Measurements from ENCODE around the gene STAC2.
A peak's percentile ranks its signal among the peaks of the same experiment; 100 is the strongest.

The STAC2 gene

DNA sequence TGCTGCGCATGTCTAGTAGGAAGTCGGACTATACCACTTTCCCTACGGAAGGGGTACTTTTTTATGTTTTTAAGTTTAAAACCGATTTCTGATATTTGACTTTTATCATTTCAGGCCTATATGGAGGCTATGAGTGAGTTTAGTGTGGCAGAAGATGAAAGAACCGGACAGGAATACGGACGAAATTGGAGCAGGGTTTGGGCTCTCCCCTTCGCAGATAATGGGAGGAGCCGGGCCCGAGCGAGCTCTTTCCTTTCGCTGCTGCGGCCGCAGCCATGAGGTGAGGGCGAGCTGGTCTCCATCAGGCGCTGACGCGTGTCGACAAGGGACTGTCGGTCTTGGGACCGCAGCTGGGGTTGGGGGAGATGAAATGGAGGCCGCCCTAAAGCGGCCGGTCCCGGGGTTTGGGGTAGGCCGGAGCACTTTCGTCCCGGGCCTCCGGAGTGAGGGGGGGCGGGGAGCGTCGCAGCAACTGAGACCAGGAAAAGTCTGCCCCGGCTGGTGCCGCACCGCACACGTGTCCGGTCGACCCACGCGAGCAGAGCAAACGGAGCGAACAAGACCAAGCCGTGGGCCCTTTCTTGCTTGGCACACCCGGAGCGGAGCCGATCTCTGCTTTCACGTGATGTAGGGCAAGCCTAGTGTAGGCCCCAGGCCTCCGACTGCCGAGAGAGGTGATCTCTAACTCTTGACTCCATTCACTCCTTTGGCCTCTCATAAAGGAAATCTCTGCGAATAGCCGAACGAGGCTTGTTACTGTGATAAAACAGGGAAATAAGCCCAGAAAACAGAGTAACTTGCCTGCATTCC lies 25.5 kb downstream of the STAC2 start, which contains the start of gene RPL19:
Gene RPL19, plus strand, starts transcription at position 214 of the 810 bp plus-strand sequence. Its CDS starts 62 bp downstream, at position 276.
- peak within 1 kb of the TSS; percentile 99 for H3K4me3 ChIP-seq (ENCODE audit: control insufficient read depth, low read depth, low read length)
- TF ChIP-seq, protein P1, sequence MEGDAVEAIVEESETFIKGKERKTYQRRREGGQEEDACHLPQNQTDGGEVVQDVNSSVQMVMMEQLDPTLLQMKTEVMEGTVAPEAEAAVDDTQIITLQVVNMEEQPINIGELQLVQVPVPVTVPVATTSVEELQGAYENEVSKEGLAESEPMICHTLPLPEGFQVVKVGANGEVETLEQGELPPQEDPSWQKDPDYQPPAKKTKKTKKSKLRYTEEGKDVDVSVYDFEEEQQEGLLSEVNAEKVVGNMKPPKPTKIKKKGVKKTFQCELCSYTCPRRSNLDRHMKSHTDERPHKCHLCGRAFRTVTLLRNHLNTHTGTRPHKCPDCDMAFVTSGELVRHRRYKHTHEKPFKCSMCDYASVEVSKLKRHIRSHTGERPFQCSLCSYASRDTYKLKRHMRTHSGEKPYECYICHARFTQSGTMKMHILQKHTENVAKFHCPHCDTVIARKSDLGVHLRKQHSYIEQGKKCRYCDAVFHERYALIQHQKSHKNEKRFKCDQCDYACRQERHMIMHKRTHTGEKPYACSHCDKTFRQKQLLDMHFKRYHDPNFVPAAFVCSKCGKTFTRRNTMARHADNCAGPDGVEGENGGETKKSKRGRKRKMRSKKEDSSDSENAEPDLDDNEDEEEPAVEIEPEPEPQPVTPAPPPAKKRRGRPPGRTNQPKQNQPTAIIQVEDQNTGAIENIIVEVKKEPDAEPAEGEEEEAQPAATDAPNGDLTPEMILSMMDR (conservative IDR thresholded peaks at IDR 0.05; ENCODE audit: control insufficient read depth, insufficient read depth, low read depth, low read length) = no peak
- peak; percentile 32 for DNase-seq (ENCODE audit: low read depth)

GRCh38 chr17:39199820-39200069 lies 26.0 kb downstream of the STAC2 start:
- TF ChIP-seq, protein P1 (conservative IDR thresholded peaks at IDR 0.05; ENCODE audit: control insufficient read depth, insufficient read depth, low read depth, low read length) = no peak
- peak; percentile 96 for DNase-seq (ENCODE audit: low read depth)
- peak overlapping the region; percentile 99 for H3K4me3 ChIP-seq (ENCODE audit: control insufficient read depth, low read depth, low read length)

GRCh38 chr17:39198186-39198566 lies 27.6 kb downstream of the STAC2 start:
- peak overlapping the region; percentile 73 for H3K4me3 ChIP-seq (ENCODE audit: control insufficient read depth, low read depth, low read length)
- no peak for DNase-seq (ENCODE audit: low read depth)
- TF ChIP-seq, protein P1 (conservative IDR thresholded peaks at IDR 0.05; ENCODE audit: control insufficient read depth, insufficient read depth, low read depth, low read length) = no peak

GRCh38 chr17:39197380-39198185 lies 28.2 kb downstream of the STAC2 start, which contains the start of gene CACNB1:
Gene CACNB1, minus strand, starts transcription at chr17:39197669. Its CDS starts 174 bp downstream, at chr17:39197495.
- peak; percentile 53 for DNase-seq (ENCODE audit: low read depth)
- H3K4me3 ChIP-seq (ENCODE audit: control insufficient read depth, low read depth, low read length) = peak within 1 kb of the TSS; percentile 73
- TF ChIP-seq, protein P1 (conservative IDR thresholded peaks at IDR 0.05; ENCODE audit: control insufficient read depth, insufficient read depth, low read depth, low read length) = no peak

- no peak for DNase-seq (ENCODE audit: low read depth)
- TF ChIP-seq, protein P1 (conservative IDR thresholded peaks at IDR 0.05; ENCODE audit: control insufficient read depth, insufficient read depth, low read depth, low read length) = no peak
- peak overlapping the region; percentile 73 for H3K4me3 ChIP-seq (ENCODE audit: control insufficient read depth, low read depth, low read length)
Observed at GRCh38 chr17:39196808-39197291, 28.9 kb downstream of the STAC2 start.

DNA sequence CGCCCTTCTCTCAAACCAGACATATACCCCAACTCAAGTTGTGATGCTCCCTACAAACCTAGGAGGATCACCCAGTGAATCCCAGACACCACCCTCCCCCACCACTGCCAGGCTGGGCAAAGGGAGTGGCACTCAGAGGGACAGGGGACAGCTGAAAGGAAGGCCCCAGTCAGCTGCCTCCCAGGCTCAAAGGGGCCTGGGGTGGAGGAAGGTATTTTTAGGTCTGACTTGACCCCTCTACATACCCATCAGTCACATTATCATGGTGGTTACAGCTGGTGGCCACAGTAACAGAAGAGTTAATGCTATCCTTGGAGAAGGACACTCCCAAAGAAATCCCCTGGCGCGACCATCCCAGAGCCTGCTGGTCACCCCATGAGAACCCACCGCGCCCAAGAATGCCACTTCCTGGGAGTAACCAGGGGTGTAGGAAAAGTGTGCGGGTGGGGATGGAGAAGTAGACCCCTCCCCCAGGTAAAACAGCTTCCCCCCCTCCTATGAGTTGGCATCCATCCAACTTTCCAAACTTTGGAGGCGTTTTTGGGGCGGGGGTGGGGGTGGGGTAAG lies 29.4 kb downstream of the STAC2 start:
- peak overlapping the region; percentile 73 for H3K4me3 ChIP-seq (ENCODE audit: control insufficient read depth, low read depth, low read length)
- DNase-seq (ENCODE audit: low read depth) = no peak
- TF ChIP-seq, protein P1 (conservative IDR thresholded peaks at IDR 0.05; ENCODE audit: control insufficient read depth, insufficient read depth, low read depth, low read length) = no peak
